Endothelial cell of umbilical vein (primary cell): ENCODE data around the gene PLEKHG7. TPM values are rescaled to one million over a fixed set of nuclear protein-coding genes. Genes with fewer than 3 reads are reported as not detected.

Experiments used
- BruUV-seq: library from RNA; stranded (reverse); fragments of 400-500 nt; replicated peaks from 2 replicates; lab custom pipeline; 2021; lab: Mats Ljungman, UMichigan
- CTCF ChIA-PET: fragments of 300-600, 350-600 bp; sonication (Branson Sonifier 250); formaldehyde crosslinking; loops from one replicate; lab custom pipeline; 2021; ENCODE audit warnings: antibody characterized with exemption, inconsistent platforms; lab: Charles Lee
- POLR2A ChIA-PET: fragments of 300-600, 350-600 bp; sonication (Branson Sonifier 250); formaldehyde crosslinking; loops from one replicate; lab custom pipeline; 2021; ENCODE audit warnings: antibody characterized with exemption, inconsistent platforms; lab: Charles Lee
- DNase-seq: peaks from one replicate; pipeline ENCODE4 v3.0.0-alpha.2; 2011; ENCODE audit warnings: low read depth, low spot score
- FAIRE-seq: peaks from 2 replicates; lab custom pipeline; 2011; peaks lifted over from hg19 to GRCh38; lab: Jason Lieb, UNC
- H2AFZ ChIP-seq: 2 replicates; pipeline ENCODE4 v1.6.0; 2012; ENCODE audit warnings: low read depth, low read length, control low read depth, inconsistent platforms
- H3K27ac ChIP-seq: 2 replicates; pipeline ENCODE4 v1.5.1; 2011; ENCODE audit warnings: low read depth, mild to moderate bottlenecking, control low read depth, low read length, moderate library complexity; ENCODE audit not compliant: insufficient read depth
- H3K27me3 ChIP-seq, 2 experiments: 2 replicates each; pipeline versions ENCODE4 v1.6.0 to v1.6.1; 2011; ENCODE audit warnings: low read length in 2 of 2, mixed read lengths in 1 of 2; ENCODE audit not compliant: control insufficient read depth in 2 of 2, insufficient read depth in 2 of 2
- H3K36me3 ChIP-seq, 2 experiments: 2 replicates in 1 of 2; 3 replicates in 1 of 2; pipeline ENCODE4 v1.5.1; 2011; ENCODE audit warnings: low read length in 2 of 2, mild to moderate bottlenecking in 1 of 2, moderate library complexity in 1 of 2; ENCODE audit not compliant: control insufficient read depth in 2 of 2, insufficient read depth in 2 of 2; ENCODE audit errors: extremely low read depth in 1 of 2
- H3K4me1 ChIP-seq: 3 replicates; pipeline ENCODE4 v1.5.1; 2011; ENCODE audit warnings: mild to moderate bottlenecking, low read length; ENCODE audit not compliant: control insufficient read depth, insufficient read depth; ENCODE audit errors: extremely low read depth
- H3K4me2 ChIP-seq: 2 replicates; pipeline ENCODE4 v1.6.1; 2011; ENCODE audit warnings: low read length, control low read depth, mixed read lengths; ENCODE audit not compliant: insufficient read depth
- H3K4me3 ChIP-seq, 3 experiments: fragments of 200-600 bp in 1 of 3; sonication (generic), shearing (Covaris generic) in 1 of 3; replicated peaks in 1 of 3; 2 replicates each; pipeline ENCODE4 v1.5.1; 2011 to 2016; ENCODE audit warnings: control low read depth in 3 of 3, low read length in 3 of 3, mild to moderate bottlenecking in 2 of 3, inconsistent platforms in 1 of 3, low read depth in 1 of 3, moderate library complexity in 1 of 3; ENCODE audit not compliant: insufficient read depth in 1 of 3
- H3K79me2 ChIP-seq: 2 replicates; pipeline ENCODE4 v1.6.0; 2012; ENCODE audit warnings: low read length, inconsistent platforms; ENCODE audit not compliant: control insufficient read depth, insufficient read depth
- H3K9ac ChIP-seq: replicated peaks from 2 replicates; pipeline ENCODE3; 2011; ENCODE audit warnings: low read length, control low read depth; ENCODE audit not compliant: insufficient read depth; ENCODE audit errors: extremely low read depth
- H3K9me1 ChIP-seq: replicated peaks from 3 replicates; pipeline ENCODE4 v1.6.0; 2011; ENCODE audit warnings: mild to moderate bottlenecking, low read length; ENCODE audit not compliant: control insufficient read depth, insufficient read depth; ENCODE audit errors: extremely low read depth
- H3K9me3 ChIP-seq: replicated peaks from 2 replicates; pipeline ENCODE4 v1.5.1; 2012; ENCODE audit warnings: low read length, inconsistent platforms; ENCODE audit not compliant: control insufficient read depth, insufficient read depth
- H4K20me1 ChIP-seq: replicated peaks from 2 replicates; pipeline ENCODE3; 2011; ENCODE audit warnings: mild to moderate bottlenecking, low read length; ENCODE audit not compliant: control insufficient read depth, insufficient read depth; ENCODE audit errors: extremely low read depth
- CTCF ChIP-seq, 2 donors: IDR thresholded peaks; 1 replicate in 1 of 2; 2 replicates in 1 of 2; pipeline ENCODE4 v1.5.1; 2011; ENCODE audit warnings: low read length in 2 of 2, mild to moderate bottlenecking in 2 of 2, moderate library complexity in 2 of 2, control low read depth in 1 of 2, inconsistent platforms in 1 of 2, low read depth in 1 of 2; ENCODE audit not compliant: insufficient read depth in 1 of 2; ENCODE audit errors: extremely low read depth in 1 of 2
- EZH2 ChIP-seq: IDR thresholded peaks from 2 replicates; pipeline ENCODE4 v1.6.1; 2012; ENCODE audit warnings: borderline replicate concordance, low read depth, mild to moderate bottlenecking, moderate library complexity, low read length, inconsistent platforms; ENCODE audit not compliant: severe bottlenecking
- FOS ChIP-seq: IDR thresholded peaks from 2 replicates; pipeline ENCODE4 v1.6.1; 2011; ENCODE audit warnings: mild to moderate bottlenecking, low read length, moderate library complexity, borderline replicate concordance; ENCODE audit not compliant: insufficient read depth
- GATA2 ChIP-seq: IDR thresholded peaks from 2 replicates; pipeline ENCODE4 v1.7.0; 2011; ENCODE audit warnings: low read depth, mild to moderate bottlenecking, moderate library complexity, mixed read lengths, low read length; ENCODE audit not compliant: insufficient read length, insufficient read depth
- JUN ChIP-seq: IDR thresholded peaks from 2 replicates; pipeline ENCODE4 v1.6.1; 2011; ENCODE audit warnings: borderline replicate concordance, low read depth; ENCODE audit not compliant: insufficient read length, insufficient read depth
- MAX ChIP-seq: IDR thresholded peaks from 2 replicates; pipeline ENCODE4 v1.6.1; 2011; ENCODE audit not compliant: insufficient read depth, insufficient read length
- MYC ChIP-seq: IDR thresholded peaks from one replicate; pipeline ENCODE4 v1.6.1; 2011; ENCODE audit warnings: mild to moderate bottlenecking, low read depth, low read length
- POLR2A ChIP-seq: IDR thresholded peaks from 2 replicates; pipeline ENCODE4 v1.6.1; 2012; ENCODE audit warnings: low read depth, mild to moderate bottlenecking, control low read depth, low read length
- POLR2AphosphoS5 ChIP-seq: IDR thresholded peaks from 2 replicates; pipeline ENCODE4 v1.6.1; 2012; ENCODE audit warnings: low read depth, mild to moderate bottlenecking, control low read depth, low read length, moderate library complexity; ENCODE audit not compliant: insufficient read depth
- dilution Hi-C: fragments of 300-500 bp; cut with MboI; formaldehyde crosslinking; loops from one replicate; pipeline ENCODE4 v1.15.0; 2019; ENCODE audit warnings: low sequenced_read_pairs; ENCODE audit not compliant: extremely low pct_ligation_motif_present
- intact Hi-C: fragments of 100-400 bp; cut with micrococcal nuclease; formaldehyde crosslinking; loops from one replicate; pipeline ENCODE4 v1.10.0; 2022
- polyA plus RNA-seq, 4 experiments: library from polyadenylated mRNA; depleted of rRNA in 3 of 4; stranded (reverse) in 3 of 4; unstranded in 1 of 4; fragments of >200 nt; gene quantifications; 2 replicates each; pipeline versions ENCODE4 v1.2.1 to v1.2.3, GENCODE V29; 2011 to 2012; ENCODE audit warnings: missing spikeins in 1 of 4
- total RNA-seq: library from RNA; stranded (reverse); gene quantifications from 2 replicates; pipeline ENCODE4 v1.2.3, GENCODE V29; 2021

The PLEKHG7 gene
- total and polyA plus RNA-seq, 2 donors (not counting 3 experiments of a cell fraction or from before 2014, with no cell fraction given) = not detected

DNA sequence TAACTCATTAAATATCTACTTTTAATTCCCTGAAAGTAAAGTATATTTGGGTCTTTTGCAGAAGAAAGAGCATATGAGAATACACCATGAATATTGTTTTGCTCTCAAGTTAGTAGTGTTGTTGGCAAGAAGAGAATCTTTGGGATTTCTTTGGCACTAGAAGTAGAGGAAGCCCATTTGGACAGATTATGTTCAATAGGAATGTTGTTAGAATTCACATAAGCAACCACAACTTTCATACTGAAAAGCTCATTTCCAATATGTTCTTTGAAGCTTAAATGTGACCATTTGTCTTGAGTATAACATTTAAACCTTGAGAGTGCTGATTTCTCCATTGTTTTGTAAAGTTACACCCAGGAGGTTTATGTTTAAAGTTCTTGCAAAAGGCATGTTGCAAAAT lies 37.6 kb downstream of the PLEKHG7 start:
- ChIA-PET POLR2A (no interaction called here), CTCF (no interaction called here)
- TF ChIP-seq GATA2 (no peak), MYC (no peak), POLR2A (no peak), JUN (no peak), FOS (no peak), EZH2 (no peak), CTCF (IDR thresholded peaks at IDR 0.05; ENCODE audit: extremely low read depth in 1 of 2, insufficient read depth in 1 of 2, low read depth in 1 of 2, low read length in 2 of 2) (no peak), MAX (no peak), POLR2AphosphoS5 (no peak)
- no peak for DNase-seq
- no peaks in the 10 kb centered on the region for H3K9me3 ChIP-seq
- dilution Hi-C loops = no loop called here
- no peaks in the 10 kb centered on the region for H3K36me3 ChIP-seq
- H3K4me2 ChIP-seq = no peak overlapping the region
- no peak overlapping the region for H3K27ac ChIP-seq
- BruUV-seq = no TSS peak
- no peak for FAIRE-seq
- H3K9me1 ChIP-seq = no peaks in the 10 kb centered on the region
- no peaks in the 10 kb centered on the region for H4K20me1 ChIP-seq
- no peak overlapping the region for H3K9ac ChIP-seq
- intact Hi-C loops = loop anchor here (10.0 kb wide), 1 partner anchor 184 kb away; the partner anchor contains the start of gene EEA1
- H3K27me3 ChIP-seq = peaks cover 0 to 1% of the 10 kb centered on the region in 2 experiments
- H3K4me3 ChIP-seq = no peak overlapping the region
- no peaks in the 10 kb centered on the region for H3K79me2 ChIP-seq
- H3K4me1 ChIP-seq = peaks cover 10% of the 10 kb centered on the region
- H2AFZ ChIP-seq = no peak overlapping the region
